Renal cortex interstitium (tissue), 11 donors: ENCODE results near the gene RPS3. TPM values are rescaled to one million over a fixed set of nuclear protein-coding genes. Genes with fewer than 3 reads are reported as not detected.
A peak's percentile ranks its signal among the peaks of the same experiment; 100 is the strongest.
"Not testable (repeated sequence)": the region's sequence is repeated elsewhere in the genome, so short reads cannot be mapped to it uniquely, and the experiment has no call there.

Experiments
- DNase-seq, 11 donors: peaks; one replicate each; pipeline ENCODE4 v3.0.0-alpha.2; 2013; ENCODE audit warnings: low read depth in 9 of 11, low spot score in 4 of 11; ENCODE audit errors: extremely low read depth in 1 of 11
- polyA plus RNA-seq, 3 donors: library from polyadenylated mRNA; unstranded; fragments of 120-200 nt; gene quantifications; one replicate each; pipeline ENCODE4 v1.2.1, GENCODE V29; 2013; ENCODE audit not compliant: insufficient read length in 3 of 3

The RPS3 gene
- polyA plus RNA-seq, 3 donors: 2,435 to 2,872 (median 2,684) TPM

DNA sequence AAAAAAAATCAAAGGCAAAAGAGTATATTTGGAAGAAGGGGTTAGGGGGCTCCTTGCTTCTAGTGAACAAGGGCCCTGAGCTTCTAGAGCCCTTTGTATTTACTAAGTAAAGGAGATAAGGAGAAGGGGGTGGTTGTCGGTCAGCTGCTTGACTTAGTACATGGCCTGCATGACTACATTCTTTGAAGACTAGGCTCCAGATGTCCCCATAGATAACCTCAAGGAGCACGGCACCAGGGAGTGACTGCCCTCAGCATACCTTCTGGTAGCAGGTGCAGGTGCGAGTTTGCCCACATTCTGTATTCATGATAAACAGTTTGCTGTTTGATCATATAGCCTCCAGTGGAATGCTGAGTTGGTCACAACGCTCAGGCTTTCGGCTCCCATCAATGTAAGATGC, 32.5 kb upstream of the RPS3 start:
- DNase-seq: not testable (repeated sequence)

DNA sequence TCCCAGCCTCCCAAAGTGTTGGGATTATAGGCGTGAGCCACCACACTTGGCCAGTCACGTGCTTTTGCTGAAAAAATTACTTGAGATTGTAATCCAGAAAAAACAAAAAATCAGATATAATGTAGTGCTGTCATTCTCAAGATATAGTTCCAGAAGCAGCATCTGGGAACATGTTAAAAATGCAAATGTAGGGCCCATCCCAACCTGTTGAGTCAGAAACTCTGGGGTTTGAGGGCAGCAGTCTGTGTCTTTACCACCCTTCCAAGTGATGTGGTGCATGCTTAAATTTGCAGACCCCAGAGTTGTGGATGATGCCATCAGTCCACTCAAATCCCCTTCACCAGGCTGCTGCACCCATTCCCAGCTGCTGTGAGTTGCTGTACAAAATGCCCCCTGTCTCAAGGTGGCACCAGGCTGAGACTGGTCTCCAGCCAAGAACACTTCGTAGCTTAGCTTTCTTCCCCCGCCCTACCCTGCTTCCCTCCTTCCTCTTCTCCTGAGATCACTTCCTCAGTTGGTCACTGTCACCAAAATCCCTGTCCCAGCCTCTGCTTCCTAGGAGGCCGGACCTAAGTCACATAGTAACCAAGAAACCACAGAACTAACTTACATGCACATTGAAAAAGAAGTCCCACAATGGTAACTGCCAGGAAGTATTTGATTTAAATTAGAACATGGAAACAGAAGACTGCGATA, 29.6 kb upstream of the RPS3 start:
- DNase-seq: no peak

DNA sequence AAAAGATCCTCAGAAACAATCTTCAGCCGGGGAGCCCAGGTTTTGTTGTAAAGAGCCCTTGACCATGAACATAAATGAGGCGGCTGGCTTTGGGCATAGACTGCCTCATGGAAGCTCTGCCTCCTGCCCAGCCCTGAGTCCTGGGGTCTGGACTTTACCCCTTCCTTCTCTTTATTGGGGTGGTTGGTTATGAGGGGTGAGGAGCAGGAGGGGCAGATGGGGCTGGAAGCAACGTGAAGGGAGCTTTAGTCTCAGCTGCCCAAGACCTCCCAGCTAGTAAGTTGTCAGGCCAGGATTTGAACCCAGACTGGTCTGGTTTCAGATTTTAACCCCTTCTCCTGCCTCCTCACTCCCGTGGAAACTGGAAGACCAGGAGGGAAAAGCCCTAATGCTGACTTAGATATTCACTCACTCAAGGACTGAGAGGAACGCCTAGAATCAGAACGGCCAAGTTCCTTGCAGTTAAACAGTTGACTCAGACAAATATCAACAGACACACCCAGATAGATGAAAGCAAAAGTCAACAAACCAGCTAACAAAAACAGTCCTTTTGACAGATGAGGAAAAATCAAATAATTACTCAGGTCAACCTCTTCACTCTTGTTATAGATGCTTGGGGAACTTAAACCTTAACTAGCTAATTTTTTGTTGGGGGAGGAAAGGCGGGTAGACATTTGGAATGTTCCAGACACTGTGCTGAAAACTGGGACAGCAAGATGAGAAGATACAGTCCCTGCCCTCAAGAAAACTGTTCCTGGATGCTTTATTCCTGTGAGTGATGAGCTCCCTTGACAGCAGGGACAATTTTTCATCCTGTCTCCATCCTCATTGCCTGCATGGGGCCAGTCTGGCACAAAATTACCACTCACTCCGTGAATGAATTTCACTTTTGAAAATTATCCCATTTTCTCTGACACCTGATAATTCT, 27.1 kb upstream of the RPS3 start:
- no peak for DNase-seq

DNA sequence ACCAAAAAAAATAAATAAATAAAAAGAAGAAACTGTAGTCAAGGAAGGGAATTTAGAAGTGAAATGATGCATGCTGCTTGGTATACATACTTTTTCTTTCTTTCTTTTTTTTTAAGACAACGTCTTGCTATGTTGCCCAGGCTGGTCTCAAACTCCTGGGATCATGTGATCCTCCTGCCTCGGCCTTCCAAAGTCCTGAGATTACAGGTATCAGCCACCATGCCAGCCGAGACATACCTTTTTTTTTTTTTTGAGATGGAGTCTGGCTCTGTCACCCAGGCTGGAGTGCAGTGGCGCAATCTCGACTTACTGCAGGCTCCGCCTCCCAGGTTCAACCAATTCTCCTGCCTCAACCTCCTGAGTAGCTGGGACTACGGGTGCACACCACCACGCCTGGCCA, 26.1 kb upstream of the RPS3 start:
- DNase-seq: no peak

DNA sequence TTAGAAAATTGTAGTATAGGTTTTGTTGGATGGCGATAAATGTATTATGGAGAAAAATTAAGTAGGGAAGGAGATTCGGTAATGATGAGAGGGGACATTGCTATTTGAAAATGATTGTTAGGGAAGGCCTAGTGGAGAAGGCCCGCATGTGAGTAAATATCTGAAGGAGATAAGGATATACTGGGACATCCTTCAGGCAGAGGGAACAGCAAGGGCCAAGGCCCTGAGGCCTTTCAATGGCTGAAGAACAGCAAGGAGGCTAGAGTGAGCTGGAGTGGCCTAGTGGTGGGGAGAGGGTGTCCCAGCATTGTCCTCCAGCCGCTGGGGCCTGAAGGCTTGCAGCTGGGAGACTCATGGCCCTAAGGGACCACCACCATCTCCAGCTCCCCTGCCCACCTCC, 24.7 kb upstream of the RPS3 start:
- no peak for DNase-seq

DNA sequence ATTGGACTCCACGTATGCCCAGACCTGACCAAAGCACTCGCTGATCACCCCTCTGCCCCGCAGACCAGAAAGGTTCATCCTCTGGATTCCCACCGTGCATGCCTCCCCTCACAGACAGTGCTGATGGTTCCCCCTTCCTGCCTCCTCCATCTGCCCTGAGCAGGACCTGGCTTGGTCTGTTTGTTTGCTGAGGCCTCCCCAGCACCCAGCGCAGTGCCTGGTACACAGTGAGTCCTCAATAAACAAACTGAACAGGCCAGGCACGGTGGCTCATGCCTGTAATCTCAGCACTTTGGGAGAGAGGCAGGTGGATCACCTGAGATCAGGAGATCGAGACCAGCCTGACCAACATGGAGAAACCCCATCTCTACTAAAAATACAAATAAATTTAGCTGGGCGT, 23.7 kb upstream of the RPS3 start:
- no peak for DNase-seq

DNA sequence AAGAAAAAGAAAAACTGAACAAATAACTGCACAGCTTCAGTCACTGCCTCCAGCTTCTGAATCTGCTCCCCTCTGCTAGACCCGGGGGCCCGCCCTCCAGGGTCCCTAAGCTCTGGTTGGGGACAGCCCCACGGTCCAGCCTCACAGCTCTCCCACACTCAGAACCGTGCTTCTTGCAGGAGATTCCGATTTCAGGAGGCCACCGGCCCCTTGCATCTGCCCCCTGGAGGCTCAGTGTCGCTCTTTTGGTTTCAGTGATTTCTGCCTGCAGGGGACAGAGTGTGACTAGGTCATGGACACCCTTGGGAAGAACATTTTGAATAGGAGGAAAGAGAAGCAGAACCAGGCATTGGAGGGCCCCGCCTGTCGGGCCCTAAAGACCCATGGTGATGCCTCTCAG, 23.1 kb upstream of the RPS3 start:
- no peak for DNase-seq

DNA sequence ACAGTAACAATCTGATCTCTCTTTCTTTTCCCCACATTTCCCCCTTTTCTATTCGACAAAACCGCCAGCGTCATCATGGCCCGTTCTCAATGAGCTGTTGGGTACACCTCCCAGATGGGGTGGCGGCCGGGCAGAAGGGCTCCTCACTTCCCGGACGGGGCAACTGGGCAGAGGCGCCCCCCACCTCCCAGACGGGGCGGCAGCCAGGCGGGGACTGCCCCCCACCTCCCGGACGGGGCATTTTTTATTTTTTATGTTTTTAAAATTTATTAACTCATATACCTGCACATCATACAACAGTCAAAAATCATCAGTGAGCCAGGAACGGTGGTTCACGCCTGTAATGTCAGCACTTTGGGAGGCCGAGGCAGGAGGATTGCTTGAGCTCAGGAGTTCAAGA, 20.5 kb upstream of the RPS3 start:
- DNase-seq: not testable (repeated sequence)

DNA sequence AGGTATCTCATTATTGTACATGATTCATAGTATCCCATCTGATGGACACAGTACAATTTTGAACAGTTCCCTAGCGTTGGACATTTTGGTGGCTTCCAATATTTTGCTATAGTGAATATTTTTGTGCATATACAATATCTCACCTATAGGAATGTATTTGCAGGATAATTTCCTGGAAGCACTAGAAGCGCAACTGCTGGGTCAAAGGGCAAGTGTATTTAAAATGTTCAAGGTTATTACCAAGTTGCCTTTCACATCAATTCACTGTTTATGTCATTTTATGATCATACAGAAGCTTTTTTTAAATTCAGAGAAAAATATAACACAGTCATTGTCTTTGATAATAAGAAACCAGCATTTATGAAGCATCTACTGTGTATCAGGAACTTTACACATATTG, 19.1 kb upstream of the RPS3 start:
- no peak for DNase-seq

DNA sequence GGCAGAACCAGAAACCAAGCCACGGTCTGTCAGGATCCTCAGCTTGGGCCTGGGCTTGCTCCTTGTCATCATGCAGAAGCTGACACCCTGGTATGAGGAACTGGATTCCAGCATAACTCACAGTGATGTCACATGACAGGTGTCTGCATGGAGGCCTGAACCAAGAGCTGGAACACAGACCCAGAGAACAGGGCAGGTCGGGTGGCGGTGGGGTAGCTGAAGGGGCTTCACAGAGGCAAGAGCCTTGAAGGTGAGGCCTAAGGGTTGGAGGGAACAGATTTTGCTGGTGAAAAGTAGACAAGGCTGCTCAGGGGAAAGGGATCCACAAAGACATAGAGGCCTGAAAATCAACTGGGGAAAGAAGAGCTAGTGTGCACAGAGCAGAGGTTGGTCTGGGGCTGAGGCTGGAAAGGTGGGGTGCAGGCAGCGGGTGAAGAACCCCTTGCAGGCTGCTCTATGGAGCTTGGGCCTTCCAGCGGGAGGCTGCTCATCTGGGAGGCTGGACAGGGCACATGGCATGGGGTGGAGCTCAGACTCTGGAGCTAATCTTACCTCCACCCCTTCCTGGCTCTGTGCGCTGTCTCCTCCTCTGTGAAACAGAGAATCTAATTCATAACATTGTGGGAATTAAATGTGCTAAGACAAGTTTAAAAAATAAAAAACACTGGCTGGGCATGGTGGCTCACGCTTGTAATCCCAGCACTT, 18.4 kb upstream of the RPS3 start:
- DNase-seq: no peak

DNA sequence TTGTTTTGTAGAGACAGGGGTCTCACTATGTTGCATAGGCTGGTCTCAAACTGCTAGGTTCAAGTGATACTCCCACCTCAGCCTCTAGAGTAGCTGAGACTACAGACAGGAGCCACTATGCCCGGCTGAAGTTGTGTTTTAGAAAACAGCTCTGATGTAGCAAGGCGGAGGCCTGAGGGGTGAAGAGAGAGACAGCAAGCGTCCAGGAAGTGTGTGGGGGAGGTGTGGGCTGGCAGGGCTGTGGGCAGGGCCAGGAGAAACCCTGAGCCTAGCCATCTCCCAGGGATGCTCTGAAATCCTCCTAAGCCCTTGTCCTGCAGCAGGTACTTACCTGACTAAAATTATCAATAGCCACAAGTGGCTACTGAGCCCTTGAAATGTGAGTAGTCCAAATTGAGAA, 16.1 kb upstream of the RPS3 start:
- DNase-seq: no peak

DNA sequence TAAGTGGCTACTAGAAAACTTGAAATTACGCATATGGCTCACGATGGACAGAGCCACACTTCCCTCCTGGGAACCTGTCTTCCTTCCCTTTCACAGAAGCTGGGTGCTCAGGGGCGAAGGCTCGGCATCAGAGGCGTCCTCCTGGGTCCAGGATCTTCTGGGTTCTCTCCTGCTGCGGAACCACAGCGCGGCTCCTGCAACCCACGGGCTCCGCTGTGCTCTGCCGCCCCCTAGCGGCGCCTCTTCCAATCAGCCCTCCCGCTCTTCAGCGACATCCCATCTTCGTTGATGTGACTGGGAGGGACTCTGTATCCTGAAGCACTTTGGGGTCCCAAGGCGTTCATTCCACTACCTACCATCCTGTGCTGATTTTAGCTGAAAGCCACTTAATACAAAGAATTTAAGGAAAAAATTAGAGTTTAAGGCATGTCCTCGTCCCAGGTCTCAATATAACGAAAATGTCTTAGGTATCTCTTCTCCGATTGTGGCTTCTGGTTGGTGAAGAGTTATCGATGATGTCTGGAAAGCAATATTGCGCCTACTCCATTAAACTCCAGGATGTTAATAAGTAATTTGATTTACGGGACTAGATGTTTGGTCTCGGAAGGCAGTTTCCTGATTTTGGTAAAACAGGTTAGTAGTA, 14.8 kb upstream of the RPS3 start:
- peak in 7 of 11 donors; percentile 47 to 62 (median 55) for DNase-seq

DNA sequence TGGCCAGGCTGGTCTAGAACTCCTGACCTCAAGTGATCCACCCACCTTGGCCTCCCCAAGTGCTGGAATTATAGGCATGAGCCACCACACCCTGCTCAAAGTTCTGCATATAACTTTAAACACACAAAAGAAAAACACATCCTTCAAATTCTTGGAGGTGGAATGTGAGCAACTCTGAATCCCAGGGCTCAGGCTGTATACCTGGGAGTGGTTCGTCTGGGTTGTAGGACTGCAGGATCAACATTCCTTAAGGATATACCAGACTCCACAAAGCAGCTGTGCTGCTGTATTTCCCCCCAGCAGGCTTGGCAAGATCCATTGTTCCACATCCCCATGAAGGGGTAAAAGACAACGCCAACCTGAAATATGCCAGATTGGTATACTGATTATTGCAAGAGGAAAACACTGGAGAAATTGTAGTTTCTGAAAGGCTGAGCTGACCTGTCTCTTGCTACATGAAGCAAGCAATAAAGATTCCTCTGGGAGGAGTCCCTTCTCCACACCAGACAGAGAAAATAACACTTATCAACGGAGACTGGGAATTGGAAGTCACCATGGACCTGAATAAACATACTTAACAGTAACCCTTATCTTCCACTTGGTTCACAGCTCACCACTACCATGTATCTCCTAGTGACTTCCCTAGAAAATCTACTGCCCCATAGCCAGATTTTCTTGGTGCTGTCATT, 12.2 kb upstream of the RPS3 start:
- DNase-seq: no peak

DNA sequence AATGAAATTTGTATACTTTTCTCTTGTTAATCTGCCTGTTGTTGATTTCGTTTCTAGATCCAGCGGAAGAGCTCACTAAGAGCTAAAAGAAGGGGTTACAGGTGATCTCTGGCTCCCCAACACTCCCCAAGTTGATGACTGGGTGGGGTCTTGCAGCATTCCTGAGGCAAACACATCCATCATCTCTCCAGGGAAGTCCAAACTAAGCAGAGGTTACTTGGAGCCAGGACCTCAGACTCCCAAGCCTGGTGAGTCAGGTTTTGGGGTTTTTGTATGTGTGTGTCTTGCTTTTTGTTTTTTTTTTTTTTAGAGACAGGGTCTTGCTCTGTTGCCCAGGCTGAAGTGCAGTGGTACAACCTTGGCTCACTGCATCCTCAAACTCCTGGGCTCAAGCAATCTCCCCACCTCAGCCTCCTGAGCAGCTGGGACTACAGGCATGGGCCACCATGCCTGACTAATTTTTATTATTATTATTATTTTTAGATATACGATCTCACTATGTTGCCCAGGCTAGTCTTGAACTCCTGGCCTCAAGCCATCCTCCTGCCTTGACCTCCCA, 11.5 kb upstream of the RPS3 start:
- DNase-seq: no peak

DNA sequence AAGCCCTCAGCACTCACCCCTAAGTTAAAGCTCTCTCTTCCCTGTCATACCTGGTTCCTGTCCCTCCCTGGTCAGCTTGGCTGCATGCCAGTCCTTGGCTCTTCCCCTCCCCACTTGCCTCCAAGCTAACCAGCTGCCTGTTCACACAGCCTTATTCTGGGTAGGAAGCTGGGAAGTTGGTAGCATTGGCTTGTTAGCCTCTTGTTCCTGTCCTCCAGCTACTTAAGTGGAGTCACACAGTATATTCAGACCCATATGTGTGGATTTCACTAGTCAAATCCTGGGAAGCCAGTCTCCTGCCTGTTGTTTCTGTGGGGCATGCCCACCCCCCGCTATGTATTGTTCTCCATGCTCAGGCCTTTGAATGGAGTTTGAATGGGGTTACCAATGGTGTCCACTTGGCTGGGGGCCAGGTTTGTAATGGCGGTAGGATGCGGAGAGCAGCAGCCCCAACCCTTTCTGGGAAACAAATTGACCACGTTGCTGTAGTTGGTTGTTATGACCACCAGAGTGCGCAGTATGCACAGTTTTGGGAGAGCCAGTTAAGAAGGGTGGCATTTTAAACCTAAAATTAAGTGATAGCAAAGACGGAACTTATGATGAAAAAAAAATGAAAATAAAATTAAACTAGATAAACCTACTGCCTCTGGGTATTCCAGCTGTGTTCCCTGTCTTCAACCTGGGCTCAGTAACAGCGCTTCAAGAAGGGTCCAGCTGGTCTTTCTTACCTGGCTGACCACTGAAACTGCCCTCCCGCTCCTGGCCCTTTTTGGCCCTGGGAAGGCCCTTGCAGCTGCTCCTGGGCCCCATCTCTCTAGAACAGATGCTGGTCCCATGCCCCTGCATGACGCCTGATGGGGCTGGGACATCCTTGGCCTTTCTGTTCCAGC, 10.7 kb upstream of the RPS3 start:
- peak in 7 of 11 donors; percentile 41 to 73 (median 59) for DNase-seq

DNA sequence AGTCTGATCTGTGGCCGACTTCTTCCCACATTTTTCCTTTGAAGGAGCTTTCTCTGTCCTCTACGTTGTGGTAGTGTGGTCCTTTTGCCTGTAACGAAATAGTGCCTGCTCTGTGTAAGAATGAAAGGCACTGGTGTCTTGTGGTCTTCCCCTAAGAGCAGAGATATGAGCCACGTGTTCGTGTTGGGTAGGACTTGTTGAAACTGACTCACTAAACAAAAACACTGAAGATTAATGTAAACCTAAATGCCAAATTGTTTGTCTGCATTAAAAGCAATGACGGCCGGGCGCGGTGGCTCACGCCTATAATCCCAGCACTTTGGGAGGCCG, 10.1 kb upstream of the RPS3 start:
- no peak for DNase-seq

DNA sequence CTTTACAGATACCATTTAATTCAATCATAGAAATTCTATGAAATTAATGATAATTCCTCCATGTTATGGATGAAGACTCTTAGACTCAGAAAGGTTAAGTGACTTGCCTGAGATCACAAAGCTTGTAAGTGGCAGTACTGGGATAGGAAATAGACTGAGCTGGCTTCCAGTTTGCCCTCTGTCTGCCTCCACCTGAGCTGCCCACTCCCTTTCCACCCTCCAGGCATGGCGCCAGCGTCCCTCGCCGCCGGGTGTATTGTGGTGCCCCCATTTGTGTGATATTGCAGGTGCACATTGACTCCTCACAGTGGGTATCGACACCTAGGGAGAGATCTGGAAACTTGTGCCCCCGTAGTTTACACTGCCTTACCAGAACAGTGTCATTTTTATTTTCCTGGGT, 9.4 kb upstream of the RPS3 start:
- no peak for DNase-seq
